GM12878 (cell line): ENCODE data around the gene RPS23. TPM values are rescaled to one million over a fixed set of nuclear protein-coding genes. Genes with fewer than 3 reads are reported as not detected.

Experiments used
- ATAC-seq: fragments of 200-7000 bp; cut with Tn5 transposase; 3 replicates; pipeline ENCODE4 v1.9.1; 2020; ENCODE audit warnings: mild to moderate bottlenecking, moderate library complexity
- BruUV-seq: library from RNA; stranded (reverse); fragments of 400-500 nt; replicated peaks from 2 replicates; lab custom pipeline; 2021; lab: Mats Ljungman, UMichigan
- CTCF ChIA-PET: fragments of 300-600 bp; sonication (Branson Sonifier 250); formaldehyde crosslinking; extraction: SDS; loops from one replicate; lab custom pipeline; 2021; ENCODE audit warnings: inconsistent platforms; lab: Yijun Ruan, JAX
- POLR2A ChIA-PET: fragments of 350-600 bp; formaldehyde crosslinking; extraction: SDS; loops from one replicate; lab custom pipeline; 2021; ENCODE audit warnings: inconsistent platforms; lab: Charles Lee
- RAD21 ChIA-PET: fragments of 300-600 bp; sonication (Branson Sonifier 250); formaldehyde crosslinking; loops from one replicate; lab custom pipeline; 2023; ENCODE audit warnings: antibody characterized with exemption; ENCODE audit not compliant: unreplicated experiment; lab: Charles Lee
- SMC1A ChIA-PET: fragments of 300-600 bp; sonication (Branson Sonifier 250); formaldehyde crosslinking; loops from one replicate; lab custom pipeline; 2023; ENCODE audit not compliant: unreplicated experiment, uncharacterized antibody; lab: Charles Lee
- DNase-seq: peaks from one replicate; pipeline ENCODE4 v3.0.0-alpha.2; 2011; ENCODE audit warnings: low read depth, low spot score
- FAIRE-seq: peaks from 3 replicates; lab custom pipeline; 2011; peaks lifted over from hg19 to GRCh38; lab: Jason Lieb, UNC
- H2AFZ ChIP-seq: 2 replicates; pipeline ENCODE4 v1.6.0; 2011; ENCODE audit warnings: low read depth, low read length, control low read depth; ENCODE audit not compliant: control insufficient read depth
- H3K27ac ChIP-seq: 2 replicates; pipeline ENCODE4 v1.5.1; 2011; ENCODE audit warnings: control low read depth; ENCODE audit not compliant: control insufficient read depth, insufficient read depth
- H3K27me3 ChIP-seq, 2 experiments: replicated peaks in 1 of 2; 2 replicates each; pipeline versions ENCODE4 v1.6.0 to v1.6.1; 2011; ENCODE audit warnings: low read length in 1 of 2; ENCODE audit not compliant: control insufficient read depth in 2 of 2, insufficient read depth in 2 of 2
- H3K36me3 ChIP-seq, 2 experiments: 2 replicates each; pipeline ENCODE4 v1.5.1; 2011; ENCODE audit warnings: low read length in 1 of 2; ENCODE audit not compliant: control insufficient read depth in 2 of 2, insufficient read depth in 2 of 2
- H3K4me1 ChIP-seq: 2 replicates; pipeline ENCODE4 v1.6.1; 2011; ENCODE audit warnings: mild to moderate bottlenecking, low read length, moderate library complexity, mixed read lengths; ENCODE audit not compliant: control insufficient read depth, insufficient read depth
- H3K4me2 ChIP-seq: 2 replicates; pipeline ENCODE4 v1.6.0; 2011; ENCODE audit warnings: control low read depth; ENCODE audit not compliant: control insufficient read depth, insufficient read depth
- H3K4me3 ChIP-seq: fragments of 200-600 bp; sonication (generic); 2 replicates; pipeline ENCODE4 v1.5.1; 2016
- H3K79me2 ChIP-seq: 2 replicates; pipeline ENCODE4 v1.6.0; 2011; ENCODE audit warnings: low read length; ENCODE audit not compliant: control insufficient read depth, insufficient read depth
- H3K9ac ChIP-seq: 2 replicates; pipeline ENCODE4 v1.8.0; 2011; ENCODE audit warnings: low read length, control low read depth, mixed read lengths; ENCODE audit not compliant: control insufficient read depth, insufficient read depth
- H3K9me3 ChIP-seq: replicated peaks from 3 replicates; pipeline ENCODE4 v1.5.1; 2011; ENCODE audit warnings: mild to moderate bottlenecking, low read length; ENCODE audit not compliant: control insufficient read depth, insufficient read depth
- H4K20me1 ChIP-seq: 2 replicates; pipeline ENCODE4 v1.6.0; 2011; ENCODE audit not compliant: control insufficient read depth, insufficient read depth
- GABPA ChIP-seq: IDR thresholded peaks from 2 replicates; pipeline ENCODE4 v1.6.1; 2014; ENCODE audit warnings: antibody characterized with exemption, low read depth, mild to moderate bottlenecking, inconsistent platforms
- IKZF1 ChIP-seq: fragments of 450-650 bp; conservative IDR thresholded peaks from 2 replicates; pipeline ENCODE4 v1.6.1; 2017; ENCODE audit warnings: antibody characterized with exemption, mild to moderate bottlenecking
- MEF2B ChIP-seq: fragments of 450-650 bp; IDR thresholded peaks from 2 replicates; pipeline ENCODE4 v1.6.1; 2018; ENCODE audit warnings: mild to moderate bottlenecking, moderate library complexity; ENCODE audit not compliant: partially characterized antibody, poor library complexity, severe bottlenecking
- RUNX3 ChIP-seq: IDR thresholded peaks from 2 replicates; pipeline ENCODE4 v1.6.1; 2012; ENCODE audit warnings: low read length, inconsistent platforms
- SMAD1 ChIP-seq: fragments of 450-650 bp; IDR thresholded peaks from 2 replicates; pipeline ENCODE4 v1.6.1; 2018; ENCODE audit warnings: mild to moderate bottlenecking, low read depth; ENCODE audit not compliant: partially characterized antibody
- SMARCA5 ChIP-seq: fragments of 450-650 bp; IDR thresholded peaks from 2 replicates; pipeline ENCODE4 v1.6.1; 2017; ENCODE audit warnings: mild to moderate bottlenecking
- STAT1 ChIP-seq: fragments of 450-650 bp; conservative IDR thresholded peaks from 2 replicates; pipeline ENCODE4 v1.6.1; 2014; ENCODE audit warnings: antibody characterized with exemption, mild to moderate bottlenecking
- SUZ12 ChIP-seq: fragments of 200-600 bp; sonication (generic); IDR thresholded peaks from one replicate; pipeline ENCODE4 v1.6.1; 2018; ENCODE audit warnings: antibody characterized with exemption, mild to moderate bottlenecking; ENCODE audit not compliant: unreplicated experiment
- ZZZ3 ChIP-seq: IDR thresholded peaks from 2 replicates; pipeline ENCODE4 v1.6.1; 2011; ENCODE audit warnings: low read depth; ENCODE audit not compliant: control insufficient read depth, insufficient read length
- WGBS: methylation state at CpG from one replicate; pipeline ENCODE4 v1.1.6; 2016; ENCODE audit warnings: low lambda C conversion rate; ENCODE audit not compliant: insufficient replicate concordance, insufficient coverage; ENCODE audit errors: missing lambda C conversion rate; 5-methylcytosine and 5-hydroxymethylcytosine counted together
- in situ Hi-C: fragments of 300-500 bp; cut with MboI; formaldehyde crosslinking; loops from 9 replicates; pipeline ENCODE4 v1.14.3; 2018; ENCODE audit warnings: mixed read lengths
- intact Hi-C: fragments of 100-400 bp; cut with micrococcal nuclease; formaldehyde crosslinking; loops from one replicate; pipeline ENCODE4 v1.14.2; 2022; ENCODE audit not compliant: unreplicated experiment
- polyA plus RNA-seq, 11 experiments: library from polyadenylated mRNA; depleted of rRNA in 4 of 11; unstranded in 6 of 11; stranded (reverse) in 5 of 11; fragments of >200 nt; fragmentation: Nextera tagmentation in 4 of 11; fragmentation: Illumina TruSeq in 1 of 11; extraction: Ambion mirVana in 4 of 11; extraction: Trizol in 1 of 11; gene quantifications; 1 replicate in 1 of 11; 2 replicates in 10 of 11; pipeline versions ENCODE4 v1.2.1 to v1.2.3, GENCODE V29; 2011 to 2016; ENCODE audit warnings: inconsistent platforms in 2 of 11, missing spikeins in 2 of 11, low read depth in 1 of 11
- total RNA-seq, 4 experiments: library from RNA; depleted of rRNA in 3 of 4; stranded (reverse); fragments of >200 nt in 3 of 4; fragmentation: Illumina TruSeq in 1 of 4; extraction: Trizol in 1 of 4; gene quantifications; 2 replicates each; pipeline versions ENCODE4 v1.2.1 to v1.2.3, GENCODE V29; 2013 to 2021
- TF ChIP-seq, protein P1 (sequence below): IDR thresholded peaks from 2 replicates; pipeline ENCODE4 v1.6.1; 2012; ENCODE audit warnings: mild to moderate bottlenecking, low read depth, low read length

RPS23 gene
- total and polyA plus RNA-seq, 10 of the 15 experiments (the other 5 are each of a cell fraction or from before 2014, with no cell fraction given) = 2,489 to 8,145 (median 5,256) TPM

DNA sequence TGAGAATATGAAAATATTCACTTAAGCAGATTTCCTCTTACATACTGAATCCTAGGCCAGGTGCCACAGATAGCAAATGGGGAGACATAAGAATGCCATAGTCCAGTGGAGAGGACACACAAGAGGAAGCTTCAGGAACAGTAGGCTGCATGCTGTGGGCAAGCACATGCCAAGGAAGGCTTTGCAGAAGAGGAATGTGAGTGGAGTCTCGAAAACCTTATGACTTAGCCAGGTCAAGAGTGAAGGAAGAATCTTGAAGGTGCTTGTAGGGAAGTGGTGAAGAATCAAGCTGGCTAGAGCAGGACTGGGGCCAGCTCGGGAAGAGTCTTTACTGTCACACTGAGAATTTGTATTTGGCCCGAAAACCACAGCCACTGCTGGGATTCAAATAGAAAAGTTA lies 20.4 kb downstream of the RPS23 start:
- no peak overlapping the region; the same call in 1 of the 2 replicates for H3K4me2 ChIP-seq
- intact Hi-C loops (no loop called here), in situ Hi-C loops (no loop called here)
- SMC1A ChIA-PET = interaction anchor here (0.8 to 4.6 kb wide), 5 partner anchors 8 to 81 kb away, joined by 4 to 22 read pairs (median 10); no protein-coding TSS in a partner anchor
- no peak for DNase-seq
- no peak overlapping the region for H3K9ac ChIP-seq
- peak overlapping the region; percentile 33; the same call in 1 of the 2 replicates for H2AFZ ChIP-seq
- WGBS = 31% methylated on average over 3 of the region's 3 CpGs
- BruUV-seq = no TSS peak
- TF ChIP-seq RUNX3 (0 out of 2 replicates have a peak, but pooled peaks have one; percentile 16), STAT1 (no peak)
- CTCF ChIA-PET = interaction anchor here (0.6 to 4.4 kb wide), 12 partner anchors 10 to 149 kb away, joined by 3 to 21 read pairs (median 6); no protein-coding TSS in a partner anchor
- H4K20me1 ChIP-seq = no peaks in the 10 kb centered on the region
- H3K36me3 ChIP-seq = no peaks in the 10 kb centered on the region
- H3K27ac ChIP-seq = no peak overlapping the region
- RAD21 ChIA-PET = interaction anchor here (1.1 to 1.4 kb wide), 3 partner anchors 33 to 151 kb away, joined by 3 to 4 read pairs (median 3); no protein-coding TSS in a partner anchor
- H3K4me1 ChIP-seq = no peaks in the 10 kb centered on the region
- POLR2A ChIA-PET = interaction anchor here (0.5 kb wide), 1 partner anchor 1331 kb away, joined by 3 read pairs; no protein-coding TSS in a partner anchor
- H3K4me3 ChIP-seq = no peak overlapping the region
- H3K27me3 ChIP-seq = no peaks in the 10 kb centered on the region
- ATAC-seq = no peak; the same call in 1 of the 3 replicates
- H3K9me3 ChIP-seq = no peaks in the 10 kb centered on the region
- H3K79me2 ChIP-seq = no peaks in the 10 kb centered on the region
- no peak for FAIRE-seq

DNA sequence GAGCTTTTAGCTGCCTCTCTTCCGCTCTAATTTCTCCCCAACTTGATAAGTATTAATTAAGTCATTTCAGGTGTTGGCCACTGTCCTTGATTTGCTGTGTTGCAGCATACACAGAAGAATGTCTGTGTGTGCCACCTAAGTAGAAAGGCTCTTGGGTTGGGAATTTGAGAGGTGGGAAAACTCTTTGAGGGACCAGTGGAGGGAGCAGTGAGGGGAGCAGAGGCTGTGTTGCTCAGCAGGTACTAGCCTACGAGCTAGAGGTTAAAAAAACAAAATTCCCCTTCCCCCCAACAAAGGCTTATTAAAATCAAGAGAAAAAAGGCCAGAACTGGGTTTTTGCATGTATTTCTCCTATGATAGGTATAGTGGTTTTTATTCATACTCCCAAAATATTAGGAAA lies 20.9 kb downstream of the RPS23 start:
- H2AFZ ChIP-seq = no peak overlapping the region
- no peaks in the 10 kb centered on the region for H3K9me3 ChIP-seq
- H3K4me1 ChIP-seq = no peaks in the 10 kb centered on the region
- no peak for ATAC-seq
- H3K27me3 ChIP-seq = no peaks in the 10 kb centered on the region
- RAD21 ChIA-PET = interaction anchor here (1.2 to 1.4 kb wide), 2 partner anchors 33 to 82 kb away, joined by 3 read pairs; no protein-coding TSS in a partner anchor
- SMC1A ChIA-PET = interaction anchor here (0.8 to 4.6 kb wide), 6 partner anchors 8 to 92 kb away, joined by 4 to 22 read pairs (median 8); no protein-coding TSS in a partner anchor
- POLR2A ChIA-PET = no interaction called here
- no peaks in the 10 kb centered on the region for H3K79me2 ChIP-seq
- no peak for DNase-seq
- no peak overlapping the region for H3K4me2 ChIP-seq
- intact Hi-C loops (no loop called here), in situ Hi-C loops (no loop called here)
- BruUV-seq = no TSS peak
- no peak overlapping the region for H3K27ac ChIP-seq
- 83% methylated on average over 2 of the region's 2 CpGs for WGBS
- H3K4me3 ChIP-seq = no peak overlapping the region
- no peak for FAIRE-seq
- H3K36me3 ChIP-seq = no peaks in the 10 kb centered on the region
- CTCF ChIA-PET = interaction anchor here (0.9 to 4.4 kb wide), 8 partner anchors 8 to 832 kb away, joined by 3 to 21 read pairs (median 4); no protein-coding TSS in a partner anchor
- no peak overlapping the region for H3K9ac ChIP-seq
- no peaks in the 10 kb centered on the region for H4K20me1 ChIP-seq
- TF ChIP-seq SUZ12 (no peak), IKZF1 (no peak), MEF2B (no peak), GABPA (no peak), ZZZ3 (no peak), SMAD1 (no peak), SMARCA5 (no peak)
- TF ChIP-seq, protein P1, sequence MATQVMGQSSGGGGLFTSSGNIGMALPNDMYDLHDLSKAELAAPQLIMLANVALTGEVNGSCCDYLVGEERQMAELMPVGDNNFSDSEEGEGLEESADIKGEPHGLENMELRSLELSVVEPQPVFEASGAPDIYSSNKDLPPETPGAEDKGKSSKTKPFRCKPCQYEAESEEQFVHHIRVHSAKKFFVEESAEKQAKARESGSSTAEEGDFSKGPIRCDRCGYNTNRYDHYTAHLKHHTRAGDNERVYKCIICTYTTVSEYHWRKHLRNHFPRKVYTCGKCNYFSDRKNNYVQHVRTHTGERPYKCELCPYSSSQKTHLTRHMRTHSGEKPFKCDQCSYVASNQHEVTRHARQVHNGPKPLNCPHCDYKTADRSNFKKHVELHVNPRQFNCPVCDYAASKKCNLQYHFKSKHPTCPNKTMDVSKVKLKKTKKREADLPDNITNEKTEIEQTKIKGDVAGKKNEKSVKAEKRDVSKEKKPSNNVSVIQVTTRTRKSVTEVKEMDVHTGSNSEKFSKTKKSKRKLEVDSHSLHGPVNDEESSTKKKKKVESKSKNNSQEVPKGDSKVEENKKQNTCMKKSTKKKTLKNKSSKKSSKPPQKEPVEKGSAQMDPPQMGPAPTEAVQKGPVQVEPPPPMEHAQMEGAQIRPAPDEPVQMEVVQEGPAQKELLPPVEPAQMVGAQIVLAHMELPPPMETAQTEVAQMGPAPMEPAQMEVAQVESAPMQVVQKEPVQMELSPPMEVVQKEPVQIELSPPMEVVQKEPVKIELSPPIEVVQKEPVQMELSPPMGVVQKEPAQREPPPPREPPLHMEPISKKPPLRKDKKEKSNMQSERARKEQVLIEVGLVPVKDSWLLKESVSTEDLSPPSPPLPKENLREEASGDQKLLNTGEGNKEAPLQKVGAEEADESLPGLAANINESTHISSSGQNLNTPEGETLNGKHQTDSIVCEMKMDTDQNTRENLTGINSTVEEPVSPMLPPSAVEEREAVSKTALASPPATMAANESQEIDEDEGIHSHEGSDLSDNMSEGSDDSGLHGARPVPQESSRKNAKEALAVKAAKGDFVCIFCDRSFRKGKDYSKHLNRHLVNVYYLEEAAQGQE = no peak
